GM21737 (cell line): ENCODE measurements around the gene LYAR.

Experiments used
- ATAC-seq: cut with Tn5 transposase; IDR thresholded peaks from one replicate; pipeline ENCODE4 v1.9.1; 2021; ENCODE audit warnings: mild to moderate bottlenecking, moderate library complexity; ENCODE audit not compliant: unreplicated experiment

LYAR gene

GRCh38 chr4:4289941-4290850 lies at the start of gene LYAR, which contains the start of gene ZBTB49:
TSS of gene LYAR (minus strand) at chr4:4290154. CDS start at chr4:4283742, 6,412 bp downstream.
TSS of gene ZBTB49 (plus strand) at chr4:4290251. CDS start at chr4:4299946, 9,695 bp downstream.
- ATAC-seq: peak; percentile 85

GRCh38 chr4:4339504-4340085 lies 49.6 kb upstream of the LYAR start:
- ATAC-seq: no peak

- ATAC-seq: no peak
Measured at GRCh38 chr4:4338210-4339001, 48.5 kb upstream of the LYAR start.

- ATAC-seq: no peak
Measured at GRCh38 chr4:4334798-4335520, 45.0 kb upstream of the LYAR start.

GRCh38 chr4:4333265-4333706 lies 43.3 kb upstream of the LYAR start:
- no peak for ATAC-seq

GRCh38 chr4:4332529-4332928 lies 42.6 kb upstream of the LYAR start:
- no peak for ATAC-seq

- no peak for ATAC-seq
Measured at GRCh38 chr4:4330794-4331193, 40.8 kb upstream of the LYAR start.

GRCh38 chr4:4329496-4329895 lies 39.5 kb upstream of the LYAR start:
- no peak for ATAC-seq

- no peak for ATAC-seq
Measured at GRCh38 chr4:4328840-4329239, 38.9 kb upstream of the LYAR start.

GRCh38 chr4:4328206-4328605 lies 38.3 kb upstream of the LYAR start:
- ATAC-seq: no peak

GRCh38 chr4:4327652-4328121 lies 37.7 kb upstream of the LYAR start:
- no peak for ATAC-seq

- ATAC-seq: no peak
Measured at GRCh38 chr4:4326166-4326565, 36.2 kb upstream of the LYAR start.

GRCh38 chr4:4325321-4325720 lies 35.4 kb upstream of the LYAR start:
- ATAC-seq: no peak

- no peak for ATAC-seq
Measured at GRCh38 chr4:4323705-4324534, 34.0 kb upstream of the LYAR start.

GRCh38 chr4:4321951-4322688 lies 32.2 kb upstream of the LYAR start:
- no peak for ATAC-seq

- ATAC-seq: no peak
Measured at GRCh38 chr4:4320951-4321714, 31.2 kb upstream of the LYAR start.

GRCh38 chr4:4320528-4320927 lies 30.6 kb upstream of the LYAR start:
- no peak for ATAC-seq

- ATAC-seq: no peak
Measured at GRCh38 chr4:4317496-4318232, 27.7 kb upstream of the LYAR start.
